Esophagus muscularis mucosa (tissue), 4 donors: ENCODE results near the gene TRPV2.

ENCODE experiments used
- EP300 ChIP-seq: sonication (generic); formaldehyde crosslinking; IDR thresholded peaks from one replicate; pipeline ENCODE4 v1.6.1; 2017; ENCODE audit warnings: antibody characterized with exemption
- POLR2A ChIP-seq: fragments of 450-650 bp; IDR thresholded peaks from one replicate; pipeline ENCODE4 v1.6.1; 2017; ENCODE audit warnings: antibody characterized with exemption, moderate library complexity, mild to moderate bottlenecking, low read depth
- TF ChIP-seq, protein P1 (sequence below), 3 experiments: fragments of 200-600 bp in 2 of 3; fragments of 450-650 bp in 1 of 3; sonication (generic) in 2 of 3; IDR thresholded peaks; one replicate each; pipeline ENCODE4 v1.5.1; 2017 to 2019; ENCODE audit warnings: antibody characterized with exemption in 3 of 3, mild to moderate bottlenecking in 2 of 3, moderate library complexity in 1 of 3

DNA sequence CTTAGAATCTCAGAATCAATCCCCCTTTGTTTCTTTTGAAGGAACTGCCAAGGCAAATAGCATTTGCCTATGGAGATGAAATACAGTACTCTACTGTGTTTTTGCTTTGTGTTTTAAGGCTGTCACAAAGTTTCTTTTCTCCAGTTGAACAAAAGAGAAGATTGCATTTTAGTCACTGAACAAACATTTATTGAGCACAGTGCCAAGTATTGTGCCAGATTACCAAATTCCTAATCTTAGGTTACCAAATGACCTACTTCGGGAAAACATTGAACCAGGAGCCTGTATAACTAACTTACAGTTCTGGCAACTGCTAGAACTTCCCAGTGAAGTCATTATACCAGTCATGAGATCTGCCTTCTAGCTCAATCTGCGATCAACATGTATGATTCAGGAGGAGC, 37.4 kb upstream of the TRPV2 start:
- no peak for TF ChIP-seq POLR2A
- TF ChIP-seq, protein P1, sequence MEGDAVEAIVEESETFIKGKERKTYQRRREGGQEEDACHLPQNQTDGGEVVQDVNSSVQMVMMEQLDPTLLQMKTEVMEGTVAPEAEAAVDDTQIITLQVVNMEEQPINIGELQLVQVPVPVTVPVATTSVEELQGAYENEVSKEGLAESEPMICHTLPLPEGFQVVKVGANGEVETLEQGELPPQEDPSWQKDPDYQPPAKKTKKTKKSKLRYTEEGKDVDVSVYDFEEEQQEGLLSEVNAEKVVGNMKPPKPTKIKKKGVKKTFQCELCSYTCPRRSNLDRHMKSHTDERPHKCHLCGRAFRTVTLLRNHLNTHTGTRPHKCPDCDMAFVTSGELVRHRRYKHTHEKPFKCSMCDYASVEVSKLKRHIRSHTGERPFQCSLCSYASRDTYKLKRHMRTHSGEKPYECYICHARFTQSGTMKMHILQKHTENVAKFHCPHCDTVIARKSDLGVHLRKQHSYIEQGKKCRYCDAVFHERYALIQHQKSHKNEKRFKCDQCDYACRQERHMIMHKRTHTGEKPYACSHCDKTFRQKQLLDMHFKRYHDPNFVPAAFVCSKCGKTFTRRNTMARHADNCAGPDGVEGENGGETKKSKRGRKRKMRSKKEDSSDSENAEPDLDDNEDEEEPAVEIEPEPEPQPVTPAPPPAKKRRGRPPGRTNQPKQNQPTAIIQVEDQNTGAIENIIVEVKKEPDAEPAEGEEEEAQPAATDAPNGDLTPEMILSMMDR (IDR thresholded peaks at IDR 0.05), result no peak
- no peak for TF ChIP-seq EP300
